SK-N-SH (cell line): Measurements from ENCODE around the gene NBEA. TPM values are rescaled to one million over a fixed set of nuclear protein-coding genes. Genes with fewer than 3 reads are reported as not detected.
A peak's percentile ranks its signal among the peaks of the same experiment; 100 is the strongest.

Experiments
- CTCF ChIA-PET: fragments of 300-600, 350-600 bp; formaldehyde crosslinking; extraction: SDS; loops from one replicate; lab custom pipeline; 2021; lab: Yijun Ruan, JAX
- POLR2A ChIA-PET: fragments of 350-600 bp; sonication (Branson Sonifier 250); formaldehyde crosslinking; extraction: SDS; loops from one replicate; lab custom pipeline; 2020; ENCODE audit warnings: antibody characterized with exemption, inconsistent platforms; lab: Yijun Ruan, JAX
- DNase-seq: peaks from one replicate; pipeline ENCODE4 v3.0.0; 2012
- H2AFZ ChIP-seq: fragments of 200-600 bp; sonication (generic); 2 replicates; pipeline ENCODE4 v1.8.1; 2016; ENCODE audit warnings: antibody characterized with exemption, mild to moderate bottlenecking, low read depth
- H3F3A ChIP-seq: fragments of 200-600 bp; sonication (generic); replicated peaks from 2 replicates; pipeline ENCODE3; 2016; ENCODE audit warnings: antibody characterized with exemption, mild to moderate bottlenecking; ENCODE audit not compliant: insufficient read depth
- H3K27ac ChIP-seq, 2 experiments: fragments of 200-500 bp in 1 of 2; fragments of 200-600 bp in 1 of 2; sonication (Bioruptor generic) in 1 of 2; sonication (generic), shearing (Covaris generic) in 1 of 2; 2 replicates each; pipeline versions ENCODE4 v1.5.1 to v1.6.1; 2014 to 2016; ENCODE audit warnings: low read depth in 2 of 2, inconsistent platforms in 1 of 2, low read length in 1 of 2, mild to moderate bottlenecking in 1 of 2, mixed read lengths in 1 of 2
- H3K27me3 ChIP-seq: fragments of 200-600 bp; sonication (generic), shearing (Covaris generic); 2 replicates; pipeline ENCODE4 v1.6.1; 2016; ENCODE audit warnings: mixed run types; ENCODE audit not compliant: insufficient read depth
- H3K36me3 ChIP-seq, 2 experiments: fragments of 200-500 bp in 1 of 2; fragments of 200-600 bp in 1 of 2; sonication (Bioruptor generic) in 1 of 2; sonication (generic) in 1 of 2; replicated peaks in 1 of 2; 2 replicates each; pipeline versions ENCODE3 to v1.5.1; 2014 to 2016; ENCODE audit warnings: low read length in 1 of 2, mild to moderate bottlenecking in 1 of 2; ENCODE audit not compliant: insufficient read depth in 2 of 2, control insufficient read depth in 1 of 2
- H3K4me1 ChIP-seq, 2 experiments: fragments of 200-500 bp in 1 of 2; fragments of 200-600 bp in 1 of 2; sonication (Bioruptor generic) in 1 of 2; sonication (generic), shearing (Covaris generic) in 1 of 2; 2 replicates each; pipeline versions ENCODE4 v1.5.1 to v1.6.1; 2014 to 2016; ENCODE audit warnings: low read depth in 1 of 2, low read length in 1 of 2, mixed run types in 1 of 2; ENCODE audit not compliant: insufficient read depth in 2 of 2, control insufficient read depth in 1 of 2
- H3K4me2 ChIP-seq: fragments of 200-600 bp; sonication (generic), shearing (Covaris generic); 2 replicates; pipeline ENCODE4 v1.6.1; 2017; ENCODE audit warnings: mixed run types
- H3K4me3 ChIP-seq, 2 experiments: fragments of 200-500 bp in 1 of 2; fragments of 200-600 bp in 1 of 2; sonication (Bioruptor generic) in 1 of 2; sonication (generic), shearing (Covaris generic) in 1 of 2; 2 replicates each; pipeline versions ENCODE4 v1.5.1 to v1.8.1; 2014 to 2016; ENCODE audit warnings: low read depth in 2 of 2, inconsistent platforms in 1 of 2, low read length in 1 of 2, mild to moderate bottlenecking in 1 of 2, mixed read lengths in 1 of 2, moderate library complexity in 1 of 2
- H3K79me2 ChIP-seq: fragments of 200-600 bp; sonication (generic); 2 replicates; pipeline ENCODE4 v1.8.1; 2017; ENCODE audit warnings: mild to moderate bottlenecking; ENCODE audit not compliant: insufficient read depth
- H3K9ac ChIP-seq: fragments of 200-600 bp; sonication (generic); 2 replicates; pipeline ENCODE4 v1.6.1; 2017; ENCODE audit warnings: mixed run types
- H3K9me2 ChIP-seq: fragments of 200-600 bp; sonication (generic); 2 replicates; pipeline ENCODE4 v1.6.1; 2017; ENCODE audit warnings: mixed run types
- H3K9me3 ChIP-seq: fragments of 200-600 bp; sonication (generic); 2 replicates; pipeline ENCODE4 v1.6.1; 2017; ENCODE audit warnings: mixed run types, mild to moderate bottlenecking, moderate library complexity
- H4K20me1 ChIP-seq: fragments of 200-600 bp; sonication (generic); 2 replicates; pipeline ENCODE4 v1.6.1; 2017; ENCODE audit warnings: mild to moderate bottlenecking, mixed run types; ENCODE audit not compliant: insufficient read depth
- ELF1 ChIP-seq: IDR thresholded peaks from 2 replicates; pipeline ENCODE4 v1.4.0; 2012
- EP300 ChIP-seq, 2 experiments: IDR thresholded peaks; 2 replicates each; pipeline versions ENCODE4 v1.4.0 to v1.6.1; 2012; ENCODE audit warnings: borderline replicate concordance in 1 of 2, low read depth in 1 of 2, low read length in 1 of 2
- EZH2phosphoT487 ChIP-seq: fragments of 200-600 bp; sonication (generic); IDR thresholded peaks from 2 replicates; pipeline ENCODE4 v1.6.1; 2017; ENCODE audit warnings: low read depth, mixed run types, mild to moderate bottlenecking, antibody characterized with exemption, moderate library complexity, borderline replicate concordance
- FOSL2 ChIP-seq: IDR thresholded peaks from 2 replicates; pipeline ENCODE4 v1.4.0; 2012; ENCODE audit warnings: low read depth, mild to moderate bottlenecking, moderate library complexity, borderline replicate concordance
- NRF1 ChIP-seq: IDR thresholded peaks from 2 replicates; pipeline ENCODE4 v1.6.1; 2012; ENCODE audit warnings: low read depth, mild to moderate bottlenecking, low read length
- POLR2AphosphoS5 ChIP-seq: IDR thresholded peaks from 2 replicates; pipeline ENCODE4 v1.6.1; 2012; ENCODE audit warnings: low read depth, low read length
- RAD21 ChIP-seq: IDR thresholded peaks from 2 replicates; pipeline ENCODE4 v1.6.1; 2012; ENCODE audit warnings: mild to moderate bottlenecking, low read length
- RCOR1 ChIP-seq: fragments of 150-350 bp; IDR thresholded peaks from 2 replicates; pipeline ENCODE4 v1.6.1; 2017; ENCODE audit warnings: antibody characterized with exemption, low read length
- RXRA ChIP-seq: IDR thresholded peaks from 2 replicates; pipeline ENCODE4 v1.4.0; 2012; ENCODE audit warnings: low read depth, mild to moderate bottlenecking, borderline replicate concordance
- SIN3A ChIP-seq: IDR thresholded peaks from 2 replicates; pipeline ENCODE4 v1.6.1; 2012; ENCODE audit warnings: low read depth, mild to moderate bottlenecking, low read length, moderate library complexity, borderline replicate concordance
- SMC3 ChIP-seq: IDR thresholded peaks from 2 replicates; pipeline ENCODE4 v1.6.1; 2012; ENCODE audit warnings: low read depth, low read length, improper control_type of control experiment
- TAF1 ChIP-seq: IDR thresholded peaks from 2 replicates; pipeline ENCODE4 v1.6.1; 2012; ENCODE audit warnings: low read depth, mild to moderate bottlenecking, low read length, moderate library complexity, borderline replicate concordance
- TCF12 ChIP-seq: IDR thresholded peaks from 2 replicates; pipeline ENCODE4 v1.4.0; 2012
- USF2 ChIP-seq: fragments of 150-350 bp; IDR thresholded peaks from 2 replicates; pipeline ENCODE4 v1.6.1; 2017; ENCODE audit warnings: antibody characterized with exemption, low read length, low read depth, borderline replicate concordance
- YY1 ChIP-seq: IDR thresholded peaks from 2 replicates; pipeline ENCODE4 v1.4.0; 2012; ENCODE audit warnings: low read depth, mild to moderate bottlenecking
- WGBS: methylation state at CpG from one replicate; pipeline ENCODE4 v1.1.6; 2017; ENCODE audit warnings: low lambda C conversion rate; 5-methylcytosine and 5-hydroxymethylcytosine counted together
- polyA plus RNA-seq, 3 experiments: library from polyadenylated mRNA; depleted of rRNA; stranded (reverse); fragments of >200 nt; gene quantifications; 2 replicates each; pipeline ENCODE4 v1.2.3, GENCODE V29; 2012
- TF ChIP-seq, protein P1 (sequence below): IDR thresholded peaks from 2 replicates; pipeline ENCODE4; 2012
- TF ChIP-seq, protein P2 (sequence below): fragments of 150-350 bp; IDR thresholded peaks from 2 replicates; pipeline ENCODE4 v1.6.1; 2016; ENCODE audit warnings: mild to moderate bottlenecking, low read depth, low read length

The NBEA gene
- polyA plus RNA-seq, 1 of the 3 experiments (the other 2 are of a cell fraction): 12.3 TPM

GRCh38 chr13:35347679-35348205 is 405.7 kb downstream of the NBEA start:
- Histone ChIP-seq H4K20me1 (no peaks in the 10 kb centered on the region), H3K9me3 (no peaks in the 10 kb centered on the region), H3K27me3 (no peaks in the 10 kb centered on the region), H3K9ac (no peak overlapping the region), H3K4me3 (no peak overlapping the region), H2AFZ (no peak overlapping the region), H3K9me2 (no peaks in the 10 kb centered on the region), H3K27ac (peak overlapping the region in 1 of 2 experiments; percentile 97; a peak in 2 of 4 replicates), H3K4me2 (no peak overlapping the region), H3K79me2 (no peaks in the 10 kb centered on the region), H3K4me1 (peaks cover 0 to 8% of the 10 kb centered on the region in 2 experiments; a peak in 2 of 4 replicates), H3F3A (peaks cover 10% of the 10 kb centered on the region), H3K36me3 (peaks cover 2 to 4% of the 10 kb centered on the region in 2 experiments)
- ChIA-PET CTCF (interaction anchor here (0.6 to 0.9 kb wide), 2 partner anchors 11 to 131 kb away, joined by 3 to 4 read pairs; no protein-coding TSS in a partner anchor), POLR2A (no interaction called here)
- TF ChIP-seq SIN3A: no peak
- no peak for TF ChIP-seq TCF12
- TF ChIP-seq TAF1: no peak
- no peak for TF ChIP-seq EZH2phosphoT487
- no peak for TF ChIP-seq POLR2AphosphoS5
- TF ChIP-seq RAD21: no peak
- no peak for TF ChIP-seq ELF1
- no peak for TF ChIP-seq RCOR1
- no peak for TF ChIP-seq NRF1
- no peak for DNase-seq
- WGBS: 57% methylated on average over 1 of the region's 1 CpG

- H3K79me2 ChIP-seq: no peaks in the 10 kb centered on the region
- H3K9ac ChIP-seq: no peak overlapping the region
- POLR2A ChIA-PET: interaction anchor here (0.7 kb wide), 1 partner anchor 122 kb away, joined by 3 read pairs; no protein-coding TSS in a partner anchor
- no peaks in the 10 kb centered on the region for H3K9me3 ChIP-seq
- peaks cover 0 to 5% of the 10 kb centered on the region in 2 experiments; a peak in 2 of 4 replicates for H3K4me1 ChIP-seq
- peaks cover 10% of the 10 kb centered on the region for H3F3A ChIP-seq
- H3K4me3 ChIP-seq: no peak overlapping the region
- peak overlapping the region in 1 of 2 experiments; percentile 76; a peak in 2 of 4 replicates for H3K27ac ChIP-seq
- no peaks in the 10 kb centered on the region for H4K20me1 ChIP-seq
- no peaks in the 10 kb centered on the region for H3K9me2 ChIP-seq
- 82% methylated on average over 2 of the region's 2 CpGs for WGBS
- CTCF ChIA-PET: interaction anchor here (1.1 to 1.6 kb wide), 4 partner anchors 10 to 124 kb away, joined by 3 to 5 read pairs (median 4); no protein-coding TSS in a partner anchor
- TF ChIP-seq YY1: no peak
- TF ChIP-seq, protein P1, sequence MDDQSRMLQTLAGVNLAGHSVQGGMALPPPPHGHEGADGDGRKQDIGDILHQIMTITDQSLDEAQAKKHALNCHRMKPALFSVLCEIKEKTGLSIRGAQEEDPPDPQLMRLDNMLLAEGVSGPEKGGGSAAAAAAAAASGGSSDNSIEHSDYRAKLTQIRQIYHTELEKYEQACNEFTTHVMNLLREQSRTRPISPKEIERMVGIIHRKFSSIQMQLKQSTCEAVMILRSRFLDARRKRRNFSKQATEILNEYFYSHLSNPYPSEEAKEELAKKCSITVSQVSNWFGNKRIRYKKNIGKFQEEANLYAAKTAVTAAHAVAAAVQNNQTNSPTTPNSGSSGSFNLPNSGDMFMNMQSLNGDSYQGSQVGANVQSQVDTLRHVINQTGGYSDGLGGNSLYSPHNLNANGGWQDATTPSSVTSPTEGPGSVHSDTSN: no peak
- no peak for TF ChIP-seq SMC3
- no peak for TF ChIP-seq EP300 (IDR thresholded peaks at IDR 0.05; ENCODE audit: borderline replicate concordance in 1 of 2, low read depth in 1 of 2, low read length in 1 of 2)
- TF ChIP-seq TCF12: no peak
- TF ChIP-seq RXRA: no peak
- no peak for TF ChIP-seq FOSL2
- TF ChIP-seq, protein P2, sequence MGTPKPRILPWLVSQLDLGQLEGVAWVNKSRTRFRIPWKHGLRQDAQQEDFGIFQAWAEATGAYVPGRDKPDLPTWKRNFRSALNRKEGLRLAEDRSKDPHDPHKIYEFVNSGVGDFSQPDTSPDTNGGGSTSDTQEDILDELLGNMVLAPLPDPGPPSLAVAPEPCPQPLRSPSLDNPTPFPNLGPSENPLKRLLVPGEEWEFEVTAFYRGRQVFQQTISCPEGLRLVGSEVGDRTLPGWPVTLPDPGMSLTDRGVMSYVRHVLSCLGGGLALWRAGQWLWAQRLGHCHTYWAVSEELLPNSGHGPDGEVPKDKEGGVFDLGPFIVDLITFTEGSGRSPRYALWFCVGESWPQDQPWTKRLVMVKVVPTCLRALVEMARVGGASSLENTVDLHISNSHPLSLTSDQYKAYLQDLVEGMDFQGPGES: no peak
- no peak for TF ChIP-seq USF2
- no peaks in the 10 kb centered on the region for H3K27me3 ChIP-seq
- no peak overlapping the region for H2AFZ ChIP-seq
- no peak for DNase-seq
- H3K36me3 ChIP-seq: peaks cover 4 to 6% of the 10 kb centered on the region in 2 experiments
- no peak overlapping the region for H3K4me2 ChIP-seq
Observed at GRCh38 chr13:35349052-35349451, 407.0 kb downstream of the NBEA start.
